HEK293T (cell line): Measurements from ENCODE around the gene FUCA2.

ENCODE experiments used
- BHLHE40 ChIP-seq: fragments of 450-650 bp; IDR thresholded peaks from 2 replicates; pipeline ENCODE4 v1.6.1; 2016; ENCODE audit warnings: mild to moderate bottlenecking, moderate library complexity, borderline replicate concordance
- CTBP1 ChIP-seq: fragments of 450-650 bp; IDR thresholded peaks from 2 replicates; pipeline ENCODE4 v1.6.1; 2016; ENCODE audit warnings: borderline replicate concordance
- ELF4 ChIP-seq: fragments of 450-650 bp; IDR thresholded peaks from 2 replicates; pipeline ENCODE4 v1.6.1; 2017; ENCODE audit warnings: antibody characterized with exemption
- FOXA1 ChIP-seq: fragments of 450-650 bp; IDR thresholded peaks from 2 replicates; pipeline ENCODE4 v1.6.1; 2016; ENCODE audit warnings: mild to moderate bottlenecking
- FOXK2 ChIP-seq: fragments of 450-650 bp; IDR thresholded peaks from 2 replicates; pipeline ENCODE4 v1.6.1; 2016; ENCODE audit warnings: mild to moderate bottlenecking
- FOXM1 ChIP-seq: fragments of 450-650 bp; IDR thresholded peaks from 2 replicates; pipeline ENCODE4 v1.6.1; 2017; ENCODE audit warnings: mild to moderate bottlenecking, borderline replicate concordance
- HDGF ChIP-seq: fragments of 450-650 bp; IDR thresholded peaks from 2 replicates; pipeline ENCODE4 v1.6.1; 2017; ENCODE audit warnings: antibody characterized with exemption, borderline replicate concordance
- NFRKB ChIP-seq: fragments of 450-650 bp; IDR thresholded peaks from 2 replicates; pipeline ENCODE4 v1.6.1; 2016; ENCODE audit warnings: mild to moderate bottlenecking, moderate library complexity
- SP1 ChIP-seq: fragments of 450-650 bp; IDR thresholded peaks from 2 replicates; pipeline ENCODE4 v1.6.1; 2017
- SUZ12 ChIP-seq: fragments of 450-650 bp; IDR thresholded peaks from 2 replicates; pipeline ENCODE4 v1.6.1; 2016; ENCODE audit warnings: mild to moderate bottlenecking
- TARDBP ChIP-seq: fragments of 450-650 bp; IDR thresholded peaks from 2 replicates; pipeline ENCODE4 v1.6.1; 2016
- ZNF384 ChIP-seq: fragments of 450-650 bp; IDR thresholded peaks from 2 replicates; pipeline ENCODE4 v1.6.1; 2016
- TF ChIP-seq, protein P1 (sequence below): fragments of 450-650 bp; IDR thresholded peaks from 2 replicates; pipeline ENCODE4 v1.6.1; 2016

DNA sequence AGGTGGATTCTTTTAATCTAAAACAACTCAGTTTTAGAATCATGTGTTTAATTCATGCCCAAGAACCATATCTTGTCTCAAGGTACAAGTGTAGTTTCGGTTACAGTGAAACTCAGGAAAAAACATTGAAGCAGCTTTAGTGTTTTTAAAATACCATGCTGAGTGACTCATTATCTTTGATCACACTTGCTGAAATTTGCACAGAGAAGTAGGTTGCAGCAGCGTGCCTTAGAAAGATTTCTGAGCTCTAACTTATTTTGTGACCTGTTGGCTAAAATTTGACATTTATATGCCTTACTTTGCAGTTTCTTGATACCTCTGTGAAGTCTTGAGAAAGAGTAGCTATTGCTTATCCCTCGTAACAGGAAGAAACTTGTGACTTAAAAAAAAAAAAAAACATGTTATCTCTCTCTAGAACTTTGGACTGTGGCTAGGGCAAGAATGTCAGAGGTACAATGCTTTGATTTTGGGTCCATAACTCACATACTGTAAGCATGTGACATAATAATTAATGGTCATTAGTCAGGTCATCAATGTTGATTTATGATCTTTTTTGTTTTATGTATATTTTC is 34.5 kb upstream of the FUCA2 start:
- TF ChIP-seq BHLHE40 (no peak), HDGF (no peak), NFRKB (no peak), FOXM1 (no peak), FOXK2 (no peak), FOXA1 (no peak), SP1 (no peak), SUZ12 (no peak), ELF4 (no peak), ZNF384 (no peak), CTBP1 (no peak), TARDBP (no peak)
- TF ChIP-seq, protein P1, sequence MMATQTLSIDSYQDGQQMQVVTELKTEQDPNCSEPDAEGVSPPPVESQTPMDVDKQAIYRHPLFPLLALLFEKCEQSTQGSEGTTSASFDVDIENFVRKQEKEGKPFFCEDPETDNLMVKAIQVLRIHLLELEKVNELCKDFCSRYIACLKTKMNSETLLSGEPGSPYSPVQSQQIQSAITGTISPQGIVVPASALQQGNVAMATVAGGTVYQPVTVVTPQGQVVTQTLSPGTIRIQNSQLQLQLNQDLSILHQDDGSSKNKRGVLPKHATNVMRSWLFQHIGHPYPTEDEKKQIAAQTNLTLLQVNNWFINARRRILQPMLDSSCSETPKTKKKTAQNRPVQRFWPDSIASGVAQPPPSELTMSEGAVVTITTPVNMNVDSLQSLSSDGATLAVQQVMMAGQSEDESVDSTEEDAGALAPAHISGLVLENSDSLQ, result peak; percentile 76
